NCI-H2107 treated with DMSO at 0.1 percent for 48 hours (cell line): Measurements from ENCODE around the gene RAB11FIP3.

Source experiments
- DNase-seq: peaks from one replicate; lab custom pipeline; 2025; ENCODE audit not compliant: unreplicated experiment; lab: John Stamatoyannopoulos, UW

The RAB11FIP3 gene

DNA sequence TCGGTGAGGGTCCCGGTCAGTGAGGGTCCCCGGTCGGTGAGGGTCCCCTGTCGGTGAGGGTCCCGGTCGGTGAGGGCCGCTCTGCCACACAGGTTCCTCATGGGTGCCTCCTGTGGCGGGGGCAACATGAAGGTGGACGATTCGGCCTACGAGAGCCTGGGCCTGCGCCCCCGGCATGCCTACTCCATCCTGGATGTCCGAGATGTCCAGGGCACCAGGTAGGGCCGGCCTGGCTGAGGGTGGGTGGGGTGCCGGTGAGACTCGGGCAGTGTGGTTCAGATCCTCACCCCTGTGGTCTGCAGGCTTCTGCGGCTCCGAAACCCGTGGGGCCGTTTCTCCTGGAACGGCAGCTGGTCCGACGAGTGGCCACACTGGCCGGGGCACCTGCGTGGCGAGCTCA is 125.8 kb downstream of the RAB11FIP3 start:
- DNase-seq: no peak

DNA sequence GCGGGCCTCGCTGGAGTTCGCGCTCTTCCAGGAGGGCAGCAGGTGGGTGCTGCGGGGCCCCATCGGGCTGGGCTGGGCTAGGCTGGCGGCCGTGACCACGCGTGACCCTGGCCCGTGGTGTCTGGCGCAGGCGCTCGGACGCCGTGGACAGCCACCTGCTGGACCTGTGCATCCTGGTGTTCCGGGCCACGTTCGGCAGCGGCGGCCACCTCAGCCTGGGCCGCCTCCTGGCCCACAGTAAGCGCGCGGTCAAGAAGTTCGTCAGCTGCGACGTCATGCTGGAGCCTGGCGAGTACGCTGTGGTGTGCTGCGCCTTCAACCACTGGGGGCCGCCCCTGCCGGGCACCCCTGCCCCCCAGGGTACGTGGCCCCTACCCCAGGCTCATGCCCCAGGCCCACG is 126.7 kb downstream of the RAB11FIP3 start:
- DNase-seq: no peak

DNA sequence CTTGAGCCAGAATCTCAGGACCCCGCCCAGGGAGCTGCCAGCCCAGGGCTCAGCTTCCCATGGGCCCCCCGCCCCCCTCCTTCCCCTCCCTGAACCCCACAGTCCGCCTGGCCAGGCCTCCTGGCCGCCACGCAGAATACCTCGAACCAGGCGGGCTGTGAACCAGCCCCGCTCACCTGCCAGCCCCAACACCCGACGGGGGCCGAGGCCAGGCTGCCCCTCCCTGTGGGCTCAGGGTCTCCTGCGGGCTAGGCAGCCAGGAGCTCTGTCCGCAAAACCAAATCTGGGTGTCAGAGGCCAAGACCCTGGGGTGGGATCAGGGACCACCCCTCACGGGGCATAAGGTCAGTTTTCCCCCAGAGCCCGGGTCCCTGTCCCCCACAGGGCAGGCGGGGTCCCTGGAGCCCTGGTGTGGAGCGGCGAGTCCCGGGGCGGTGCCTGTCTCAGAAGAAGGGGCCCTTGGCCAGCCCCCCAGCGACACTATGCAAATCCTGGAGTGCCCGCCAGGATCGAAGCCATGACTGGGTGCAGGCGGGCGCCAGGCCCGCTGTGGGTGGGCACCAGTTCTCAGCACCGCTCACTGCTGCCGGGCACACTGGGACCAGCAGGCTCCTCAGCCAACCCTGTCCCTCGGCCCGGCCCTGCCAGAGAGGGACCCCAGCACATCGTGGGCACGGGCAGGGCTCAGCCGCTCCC is 128.3 kb downstream of the RAB11FIP3 start:
- no peak for DNase-seq

DNA sequence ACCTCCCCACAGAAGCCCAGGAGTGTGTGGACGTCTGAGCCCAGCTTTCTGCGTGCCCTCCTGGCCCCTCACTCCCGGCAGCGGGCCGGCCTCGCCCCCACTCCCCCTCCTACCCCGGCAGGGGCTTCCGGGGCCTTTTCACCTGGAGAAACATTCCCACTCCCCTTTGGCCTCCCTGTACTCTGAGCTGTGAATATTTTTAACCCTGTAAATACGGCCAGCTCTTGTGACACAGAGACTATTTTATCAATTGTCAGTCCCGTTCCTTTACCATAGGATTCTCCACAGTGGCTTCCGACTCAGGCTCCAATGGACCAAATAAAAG is 128.8 kb downstream of the RAB11FIP3 start:
- no peak for DNase-seq

DNA sequence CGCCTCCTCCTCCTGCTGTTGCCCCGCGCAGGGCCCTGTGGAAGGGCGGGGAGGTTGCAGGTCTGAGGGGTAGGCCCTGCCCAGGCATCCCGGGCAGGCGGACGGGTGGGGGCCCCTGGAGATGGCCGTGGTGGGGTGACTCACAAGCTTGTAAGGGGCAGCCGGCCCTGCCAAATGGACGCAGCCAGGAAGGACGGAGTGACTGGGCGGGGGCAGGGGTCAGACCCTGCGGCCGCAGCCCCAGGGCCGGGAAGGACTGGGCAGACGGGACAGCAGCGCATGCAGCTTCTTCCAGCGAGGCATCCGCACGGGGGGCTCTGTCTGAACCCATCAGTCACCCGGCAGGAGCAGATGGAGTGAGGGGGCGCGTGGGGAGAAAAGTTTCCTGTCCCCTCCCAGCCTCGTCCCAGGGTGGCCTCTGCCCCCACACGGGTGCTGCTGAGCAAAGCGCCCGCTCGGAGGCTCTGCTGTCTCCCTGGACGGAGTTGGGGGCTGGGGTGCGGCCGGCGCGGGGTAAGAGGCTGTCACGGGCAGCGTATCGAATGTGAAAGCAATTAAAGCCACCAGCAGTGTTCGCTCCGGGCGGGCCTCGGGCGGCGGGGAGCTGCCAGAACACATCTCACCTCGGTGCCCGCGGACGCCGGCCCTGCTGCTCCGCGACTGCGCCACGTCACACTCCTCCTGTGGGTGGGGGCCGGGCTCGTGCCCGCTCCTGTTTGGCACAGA is 129.4 kb downstream of the RAB11FIP3 start:
- DNase-seq: no peak

DNA sequence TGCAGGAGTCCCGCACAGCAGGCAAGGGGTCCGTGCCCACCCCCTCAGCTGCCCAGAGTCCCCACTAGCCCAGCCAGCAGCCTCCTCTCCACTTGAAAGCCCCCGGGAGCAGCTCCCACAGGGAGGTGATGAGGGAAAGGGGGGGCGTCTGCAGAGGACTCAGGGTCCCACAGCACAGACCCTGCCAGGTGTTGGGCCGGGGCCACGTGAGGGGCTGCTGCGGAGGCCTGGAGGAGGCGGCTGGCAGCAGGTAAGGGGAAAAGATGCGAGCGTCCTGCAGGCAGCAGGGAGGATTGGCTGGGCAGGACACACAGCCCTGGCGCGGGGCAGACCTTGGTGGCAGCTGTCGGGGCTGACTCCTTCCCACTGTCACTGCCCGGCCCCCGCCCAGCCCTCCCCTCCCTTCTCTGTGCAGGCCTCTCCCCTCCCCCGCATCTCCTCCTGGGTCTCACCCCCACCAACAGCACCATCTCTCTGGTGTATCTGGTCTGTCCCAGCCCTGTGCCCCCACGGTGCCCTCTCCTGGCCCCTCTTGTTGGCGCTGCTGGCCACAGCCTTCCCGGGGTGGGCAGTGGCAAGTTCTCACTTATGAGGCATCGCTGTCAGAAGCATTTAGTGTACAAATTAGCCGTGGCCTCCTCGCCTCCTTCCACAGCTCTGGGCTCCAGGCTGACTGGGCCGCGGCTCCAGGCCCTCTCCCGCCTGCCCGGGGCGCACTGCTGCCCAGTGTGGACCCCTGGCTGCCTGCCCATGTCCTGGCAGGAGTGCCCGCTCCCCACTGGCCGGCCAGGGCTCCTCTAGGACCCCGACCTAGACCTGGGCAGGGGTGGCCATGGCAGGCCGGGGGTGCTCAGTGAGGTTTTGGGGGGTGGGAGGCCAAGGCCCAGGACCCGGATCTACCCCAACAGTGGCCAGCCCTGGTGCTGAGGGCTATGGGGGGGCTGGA is 130.4 kb downstream of the RAB11FIP3 start:
- no peak for DNase-seq

DNA sequence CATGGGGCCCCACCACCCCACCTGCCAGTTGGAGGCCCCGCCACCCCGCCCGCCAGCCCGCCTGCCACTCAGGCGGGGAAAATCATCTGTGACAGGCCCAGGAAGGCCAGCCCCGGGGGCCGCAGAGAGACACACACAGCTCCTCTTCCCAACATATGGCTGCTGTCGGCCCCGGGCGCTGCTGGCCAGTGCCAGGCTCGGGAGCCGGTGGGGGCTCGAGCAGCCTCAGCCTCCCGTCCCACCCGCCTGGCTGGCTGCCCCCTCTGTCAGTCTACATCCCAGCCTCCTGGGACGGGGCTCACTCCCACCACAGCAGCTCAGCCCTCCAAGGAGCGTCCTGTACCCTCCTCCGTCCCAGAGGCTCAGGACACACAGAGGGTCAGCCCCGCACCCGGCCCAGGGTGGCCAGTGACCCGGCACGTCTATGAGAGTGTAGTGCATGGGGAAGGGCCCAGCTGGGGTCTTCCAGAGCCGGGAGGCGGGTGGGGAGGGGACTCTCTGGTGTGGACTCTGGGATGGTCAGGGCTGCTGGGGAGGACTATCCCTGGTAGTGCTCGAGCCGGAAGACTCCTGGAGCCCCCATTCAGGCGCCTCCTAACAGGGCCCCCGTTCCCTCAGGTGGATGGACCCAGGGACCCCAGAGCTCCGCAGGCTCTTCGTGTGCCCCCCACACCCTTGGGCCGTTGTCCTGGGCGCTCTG is 131.2 kb downstream of the RAB11FIP3 start:
- no peak for DNase-seq

DNA sequence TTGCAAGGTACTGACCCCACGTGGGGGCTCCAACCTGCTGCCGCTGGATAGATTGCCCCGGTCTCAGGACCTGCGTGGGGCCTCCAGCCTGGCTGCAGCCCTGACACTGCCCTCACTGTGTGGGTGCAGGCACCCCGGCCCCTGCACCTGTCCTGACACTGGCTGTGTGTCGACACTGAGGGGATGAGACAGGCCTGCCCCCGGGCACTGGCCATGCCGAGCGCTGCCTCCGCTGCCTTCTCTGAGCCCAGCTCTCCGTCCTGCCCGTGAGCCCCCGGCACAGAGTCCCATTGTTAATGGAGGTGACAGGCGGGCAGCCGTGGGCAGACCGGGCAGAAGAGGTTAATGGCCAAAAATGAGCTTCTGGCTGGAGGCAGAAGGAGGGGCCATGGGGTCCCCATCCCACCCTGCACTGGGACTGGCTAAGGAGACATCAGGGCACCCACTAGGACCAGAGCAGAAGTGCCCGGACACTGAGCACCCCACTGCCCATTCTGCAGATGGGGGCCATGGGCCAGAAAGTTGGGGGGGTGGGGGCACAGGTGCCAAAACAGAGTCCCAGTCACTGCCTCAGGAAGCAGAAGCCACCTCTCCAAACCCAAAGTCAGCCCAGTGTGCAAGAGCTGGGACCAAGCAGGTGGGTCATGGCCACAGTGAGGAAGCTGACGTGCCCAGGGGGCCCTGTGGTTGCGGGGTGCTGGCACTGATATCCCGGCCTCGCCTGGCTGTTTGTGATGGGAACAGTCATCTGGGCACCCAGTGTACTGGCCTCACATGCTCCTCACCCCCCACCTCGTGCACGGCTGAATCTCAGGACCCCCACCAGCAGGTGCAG is 132.2 kb downstream of the RAB11FIP3 start:
- no peak for DNase-seq

DNA sequence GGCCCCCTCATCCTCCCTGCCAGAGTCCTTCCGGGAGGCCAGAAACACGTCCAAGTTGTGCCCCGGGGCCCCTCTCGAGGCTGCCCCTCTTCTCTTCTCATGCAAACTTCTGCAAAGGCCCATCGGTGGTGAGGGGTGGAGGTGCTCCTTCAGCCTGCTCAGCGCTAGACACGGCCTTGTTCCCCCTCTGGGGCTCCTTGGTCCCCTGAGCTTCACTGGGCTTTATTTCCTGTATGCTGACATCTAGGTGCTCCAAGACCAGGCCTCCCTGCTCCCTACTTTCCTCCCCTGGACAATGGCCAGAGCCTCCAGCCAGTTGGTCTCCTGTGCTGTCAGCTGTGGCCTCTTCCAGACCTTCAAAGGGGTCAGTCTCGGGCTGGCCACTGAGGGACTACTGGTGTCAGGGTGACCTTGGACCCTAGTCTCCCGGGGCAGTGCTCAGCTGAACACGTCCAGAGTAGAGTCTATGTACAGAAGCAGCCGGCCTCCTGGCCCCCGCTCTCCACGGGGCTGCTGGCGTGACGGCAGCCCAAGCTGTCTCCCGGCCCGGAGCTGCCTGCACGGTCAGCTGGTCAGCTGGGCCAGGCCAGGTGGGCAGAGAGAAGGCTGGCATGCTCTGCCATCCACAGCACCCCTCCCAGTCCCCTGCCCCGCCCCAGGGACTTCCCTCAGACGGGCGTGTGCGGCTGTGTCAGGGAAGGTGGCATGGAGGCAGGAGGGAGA is 133.0 kb downstream of the RAB11FIP3 start:
- no peak for DNase-seq

DNA sequence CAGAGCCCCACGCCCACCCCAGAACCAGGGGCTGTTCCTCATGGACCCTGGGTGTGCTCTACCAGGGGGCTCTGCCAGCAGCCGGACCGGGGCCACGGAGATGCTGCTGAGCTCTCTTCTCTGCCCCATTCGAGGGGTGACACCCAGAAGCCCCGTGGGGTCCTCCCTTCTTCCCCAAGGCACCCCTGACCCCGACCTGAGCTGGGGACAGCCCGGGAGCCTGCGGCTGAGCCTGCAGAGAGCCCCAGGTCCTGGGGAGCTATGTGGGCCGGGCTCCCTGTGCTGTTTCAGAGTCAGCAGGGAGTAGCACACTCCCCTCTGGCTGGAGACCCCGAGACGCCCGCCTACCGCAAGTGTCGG is 133.6 kb downstream of the RAB11FIP3 start:
- DNase-seq: no peak

DNA sequence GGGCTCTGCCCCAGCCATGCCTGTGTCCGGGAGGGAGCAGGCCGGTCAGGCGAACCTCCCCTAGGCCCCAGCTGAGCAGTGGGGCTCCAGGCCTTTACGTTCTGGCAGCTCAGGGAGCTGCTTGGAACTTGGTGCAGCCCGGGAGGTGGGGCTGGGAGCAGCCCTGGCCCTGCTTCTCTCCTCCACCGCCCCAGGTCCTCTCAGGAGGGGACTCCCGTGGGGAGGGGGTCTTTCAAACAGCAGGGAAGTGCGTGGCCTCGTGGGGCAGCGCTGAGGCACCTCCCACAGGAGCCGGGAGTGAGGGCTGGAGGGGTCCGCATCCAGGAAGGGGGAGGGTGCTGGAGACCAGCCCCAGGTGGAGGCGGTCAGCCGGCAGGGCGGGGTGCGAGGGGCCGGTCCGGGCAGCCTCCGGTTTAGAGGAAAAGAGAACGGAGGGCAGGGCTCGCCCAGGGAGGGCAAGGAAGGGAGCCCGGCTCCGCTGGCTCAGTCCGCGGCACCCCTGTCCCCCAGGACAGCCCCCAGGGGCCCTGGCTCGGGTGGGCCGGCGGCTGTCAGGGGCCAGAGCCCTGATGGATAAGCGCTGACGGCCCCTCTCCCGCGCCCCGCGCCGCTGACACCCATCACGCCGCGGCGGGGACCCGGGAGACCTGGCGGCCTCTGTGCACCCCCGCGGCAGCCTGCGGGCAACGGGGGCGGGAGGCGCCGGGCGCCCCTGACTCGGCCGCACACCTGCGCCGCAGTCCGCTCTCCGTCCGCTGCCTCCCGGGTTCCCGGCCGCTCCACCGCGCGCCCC is 134.2 kb downstream of the RAB11FIP3 start:
- DNase-seq: no peak

DNA sequence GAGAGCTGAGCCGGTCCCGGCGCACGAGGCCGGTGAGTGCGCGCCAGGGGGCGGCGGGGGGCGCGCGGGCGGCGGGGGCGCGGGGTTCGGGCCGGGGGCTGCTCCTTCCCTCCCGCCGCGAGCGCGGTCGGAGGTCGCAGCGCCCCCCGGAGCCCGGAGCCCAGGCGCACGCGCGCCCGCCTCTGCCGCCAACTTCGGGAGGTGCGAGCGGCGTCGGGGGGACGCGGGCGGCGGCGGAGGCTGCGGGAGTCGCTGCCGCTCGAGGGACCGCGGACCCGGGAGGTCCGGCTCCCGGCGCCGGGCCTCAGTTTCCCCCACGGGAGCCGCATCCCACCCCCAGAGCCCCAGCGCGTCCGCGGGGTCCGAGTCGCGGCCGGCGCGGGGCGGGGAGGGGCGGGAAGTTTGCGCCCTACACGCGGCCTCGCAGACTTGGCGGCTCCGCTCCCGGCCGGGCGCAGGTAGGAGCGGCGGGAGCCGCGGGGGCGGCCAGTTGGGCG is 134.8 kb downstream of the RAB11FIP3 start, which contains the start of gene PRR35:
TSS of gene PRR35 (plus strand) at position 191 of the 497 bp plus-strand sequence. CDS start 2,901 bp downstream, outside the sequence.
- DNase-seq: no peak

DNA sequence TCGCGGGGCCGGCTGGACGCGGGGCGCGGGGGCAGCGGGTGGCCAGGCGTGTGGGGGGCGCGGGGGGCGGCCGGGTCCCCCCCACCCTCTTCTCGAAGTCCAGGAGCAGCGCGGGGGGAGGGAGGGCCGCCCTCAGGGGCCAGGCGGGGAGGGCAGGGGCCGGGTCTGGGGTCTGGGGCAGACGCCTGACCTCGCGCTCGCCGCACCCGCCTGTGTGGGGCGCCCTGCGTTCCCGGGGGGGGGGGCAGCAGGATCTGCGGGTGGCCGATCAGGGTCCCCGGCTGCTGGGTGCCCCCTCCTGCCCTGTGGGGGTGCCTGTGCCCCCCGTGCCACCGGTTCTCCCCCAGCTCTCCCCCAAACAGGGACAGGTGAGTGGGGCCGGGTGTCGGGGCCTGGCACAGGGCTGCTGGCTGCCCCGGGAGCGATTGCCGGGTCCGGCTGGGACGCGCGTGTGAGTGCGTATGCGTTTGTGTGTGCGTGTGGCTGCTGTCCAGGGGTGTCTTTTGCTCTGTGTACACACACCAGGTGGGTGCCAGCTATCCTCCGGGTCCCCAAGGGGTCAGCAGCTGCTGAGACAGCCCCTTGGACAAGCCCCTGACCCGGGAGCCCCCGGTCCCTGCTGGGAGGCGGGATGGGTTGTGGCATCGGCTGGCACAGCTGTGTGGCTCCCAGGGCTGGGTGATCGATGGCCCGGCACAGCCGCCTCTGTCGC is 135.4 kb downstream of the RAB11FIP3 start:
- no peak for DNase-seq

DNA sequence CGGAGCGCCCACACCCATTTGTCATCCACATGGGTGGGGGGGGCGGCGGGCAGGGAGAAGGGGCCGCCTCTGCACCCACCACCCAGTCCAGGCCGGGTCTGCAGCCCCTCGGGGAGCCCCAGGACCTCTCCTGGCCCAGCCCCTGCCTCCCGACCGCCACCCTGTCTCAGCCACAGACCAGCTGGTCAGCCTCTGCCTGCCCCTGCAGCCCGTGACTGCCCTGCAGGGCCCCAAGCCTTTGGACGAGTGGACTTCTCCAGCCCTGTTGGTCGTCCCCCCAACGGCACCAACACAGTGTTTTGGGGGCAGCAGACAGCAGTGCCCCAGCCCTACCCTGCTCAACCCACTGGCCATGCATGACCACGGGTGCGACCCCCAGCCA is 136.0 kb downstream of the RAB11FIP3 start:
- DNase-seq: no peak

DNA sequence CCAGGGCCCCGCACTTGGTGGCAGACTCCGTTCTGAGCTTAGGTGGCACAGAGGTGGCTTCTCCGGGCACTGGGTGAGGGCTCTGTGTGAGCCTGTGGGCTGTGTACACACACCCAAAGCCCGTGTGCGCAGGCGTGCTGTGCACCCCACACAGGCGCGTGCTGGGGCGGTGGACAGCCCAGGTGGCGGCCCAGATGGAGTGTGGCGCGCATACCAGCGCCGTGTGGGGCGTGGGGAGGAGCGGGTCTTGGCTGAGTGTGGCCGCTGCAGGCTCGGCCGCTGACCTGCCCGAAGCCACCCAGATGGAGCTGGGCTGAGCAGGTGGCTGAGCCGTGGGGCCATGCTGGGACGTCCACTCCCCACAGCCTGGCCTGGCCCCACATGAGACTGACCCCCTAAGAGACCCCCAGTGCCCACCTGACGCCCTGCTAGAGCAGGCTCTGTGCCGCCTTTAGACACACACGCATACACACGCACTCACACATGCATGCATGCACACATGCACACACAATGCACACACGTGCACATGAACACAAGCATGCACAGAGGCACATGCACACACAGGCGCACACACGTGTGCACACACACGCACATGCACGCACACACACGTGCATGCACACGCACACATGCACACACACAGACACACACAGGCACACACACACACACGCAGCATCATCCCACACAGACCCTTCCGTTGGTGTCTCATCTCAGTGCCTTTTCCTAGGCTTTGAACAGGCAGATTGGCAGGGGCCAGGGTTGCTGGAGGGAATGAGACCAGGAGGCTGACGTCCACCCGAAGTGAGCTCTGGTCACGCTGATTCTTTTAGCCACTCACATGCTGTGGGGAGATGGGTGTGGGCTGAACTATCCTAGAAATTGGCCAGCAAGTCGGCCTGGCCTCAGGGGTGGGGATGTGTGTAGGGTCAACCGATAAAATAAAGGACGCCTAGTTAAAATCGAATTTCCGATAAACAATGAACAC is 136.8 kb downstream of the RAB11FIP3 start:
- DNase-seq: no peak

DNA sequence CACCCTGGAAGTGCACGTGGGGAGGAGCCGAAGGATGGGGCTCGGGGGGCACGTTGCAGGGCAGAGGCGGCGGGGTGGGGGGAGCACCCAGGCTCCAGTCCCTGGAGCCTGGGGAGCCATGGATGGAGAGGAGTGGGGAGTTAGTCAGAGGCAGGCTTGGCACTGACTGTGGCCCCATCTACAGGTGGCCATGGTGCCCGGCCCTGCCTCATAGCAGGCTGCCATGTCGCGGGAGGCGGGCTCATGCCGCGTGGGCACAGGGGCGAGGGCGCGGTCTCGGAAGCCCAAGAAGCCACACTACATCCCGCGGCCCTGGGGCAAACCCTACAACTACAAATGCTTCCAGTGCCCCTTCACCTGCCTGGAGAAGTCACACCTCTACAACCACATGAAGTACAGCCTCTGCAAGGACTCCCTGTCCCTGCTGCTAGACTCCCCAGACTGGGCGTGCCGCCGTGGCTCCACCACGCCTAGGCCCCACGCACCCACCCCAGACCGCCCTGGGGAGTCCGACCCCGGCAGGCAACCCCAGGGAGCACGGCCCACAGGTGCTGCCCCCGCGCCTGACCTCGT is 137.7 kb downstream of the RAB11FIP3 start:
- no peak for DNase-seq
